Epithelial cell of proximal tubule (primary cell): ENCODE measurements around the gene ARHGAP4. TPM values are rescaled to one million over a fixed set of nuclear protein-coding genes. Genes with fewer than 3 reads are reported as not detected.

ENCODE experiments used
- DNase-seq: peaks from one replicate; pipeline ENCODE4 v3.0.0-alpha.2; 2011; ENCODE audit warnings: low read depth
- H3K4me3 ChIP-seq: 2 replicates; pipeline ENCODE4 v1.5.1; 2011; ENCODE audit warnings: low read depth, mild to moderate bottlenecking, low read length
- CTCF ChIP-seq: conservative IDR thresholded peaks from 2 replicates; pipeline ENCODE4 v1.5.1; 2012; ENCODE audit warnings: low read depth, mild to moderate bottlenecking, low read length
- total RNA-seq: library from RNA; depleted of rRNA; stranded (reverse); fragments of >200 nt; gene quantifications from 2 replicates; pipeline ENCODE4 v1.2.3, GENCODE V29; 2015

Gene ARHGAP4
- total RNA-seq, 1 donor from 2014 or later = 20.2 TPM

- TF ChIP-seq CTCF = no peak
- H3K4me3 ChIP-seq = peak overlapping the region; percentile 69
- DNase-seq = no peak
Measured at GRCh38 chrX:153926552-153926857, 441 bp upstream of the ARHGAP4 start.

- TF ChIP-seq CTCF = no peak
- DNase-seq = no peak
- H3K4me3 ChIP-seq = peak overlapping the region; percentile 35
Measured at GRCh38 chrX:153925387-153925738, 701 bp downstream of the ARHGAP4 start.

- no peak overlapping the region for H3K4me3 ChIP-seq
- TF ChIP-seq CTCF = peak; percentile 45
- no peak for DNase-seq
Measured at GRCh38 chrX:153924149-153924861, 1.8 kb downstream of the ARHGAP4 start.

- TF ChIP-seq CTCF = peak; percentile 50
- no peak overlapping the region for H3K4me3 ChIP-seq
- no peak for DNase-seq
Measured at GRCh38 chrX:153922932-153923857, 2.9 kb downstream of the ARHGAP4 start.

GRCh38 chrX:153921511-153922446, 4.3 kb downstream of the ARHGAP4 start:
- no peak for DNase-seq
- no peak for TF ChIP-seq CTCF
- no peak overlapping the region for H3K4me3 ChIP-seq

GRCh38 chrX:153921070-153921469, 5.0 kb downstream of the ARHGAP4 start:
- H3K4me3 ChIP-seq = no peak overlapping the region
- no peak for TF ChIP-seq CTCF
- no peak for DNase-seq
